Measurements from ENCODE around the gene EXOC3L4. TPM values are rescaled to one million over a fixed set of nuclear protein-coding genes. Genes with fewer than 3 reads are reported as not detected.
A peak's percentile ranks its signal among the peaks of the same experiment; 100 is the strongest.

The EXOC3L4 gene
- total and polyA plus RNA-seq, 4 donors: 24.0 to 77.8 (median 36.7) TPM

DNA sequence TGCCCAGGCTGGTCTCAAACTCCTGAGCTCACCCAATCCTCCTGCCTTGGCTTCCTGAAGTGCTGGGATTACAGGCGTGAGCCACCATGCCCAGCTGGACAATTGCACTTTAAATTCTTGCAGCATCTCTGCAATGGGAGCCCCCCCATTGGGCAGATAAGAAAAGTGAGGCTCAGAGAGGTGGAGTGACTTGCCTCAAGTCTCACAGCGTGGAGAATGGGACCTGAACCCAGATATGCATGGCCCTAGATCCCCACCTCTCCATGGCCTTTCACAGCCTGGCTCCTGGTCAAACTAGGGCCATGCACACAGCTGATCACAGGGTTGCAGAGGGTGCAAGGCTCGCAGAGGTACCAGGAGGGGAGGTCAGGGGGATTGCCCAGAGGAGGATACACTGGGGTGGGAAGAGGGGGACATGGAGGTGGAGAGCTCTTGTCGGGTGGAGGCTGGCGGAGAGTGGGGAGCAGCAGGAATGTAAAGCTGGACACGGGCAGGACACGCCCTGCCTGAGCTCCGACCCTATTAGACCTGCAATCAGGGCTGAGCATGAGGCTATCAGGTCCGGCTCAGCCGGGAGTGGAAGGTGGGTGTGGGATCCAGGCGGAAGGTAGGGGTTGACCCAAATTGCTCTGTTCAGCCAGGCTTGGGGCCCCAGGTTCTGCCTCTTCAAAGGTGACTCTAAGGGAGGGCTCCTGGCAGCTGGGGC is 6.9 kb downstream of the EXOC3L4 start:
- H3K27ac ChIP-seq (ENCODE audit: low read depth in 1 of 2, low read length in 2 of 2): peak overlapping the region in 1 of 2 donors; percentile 14
- H3K9ac ChIP-seq (ENCODE audit: low read depth in 1 of 2, low read length in 2 of 2): no peak overlapping the region
- no peaks in the 10 kb centered on the region for H3K27me3 ChIP-seq (ENCODE audit: control insufficient read depth in 4 of 4, insufficient read depth in 4 of 4, low read length in 3 of 4)

More for the DNA sequence above, 6.9 kb downstream of the EXOC3L4 start:
- 67% methylated on average over 11 of the region's 11 CpGs for WGBS
- Histone ChIP-seq H3K4me1 (ENCODE audit: control insufficient read depth in 4 of 4, insufficient read depth in 4 of 4, low read length in 3 of 4) (peaks cover 32 to 95% (median 74%) of the 10 kb centered on the region in 4 donors), H3K9me3 (ENCODE audit: control insufficient read depth in 4 of 4, low read length in 3 of 4) (no peaks in the 10 kb centered on the region), H3K4me3 (ENCODE audit: low read depth in 1 of 3, low read length in 3 of 3) (peak overlapping the region in 1 of 3 donors; percentile 9), H3K36me3 (ENCODE audit: control insufficient read depth in 4 of 4, insufficient read depth in 3 of 4, low read depth in 1 of 4, low read length in 3 of 4) (no peaks in the 10 kb centered on the region)
- TF ChIP-seq SP1 (IDR thresholded peaks at IDR 0.05) (no peak), JUND (IDR thresholded peaks at IDR 0.05) (no peak), EGR1 (IDR thresholded peaks at IDR 0.05; ENCODE audit: low read depth in 2 of 2) (no peak), RXRA (IDR thresholded peaks at IDR 0.05) (no peak), CTCF (IDR thresholded peaks at IDR 0.05; ENCODE audit: low read depth, low read length, missing input control) (no peak), ZBTB33 (IDR thresholded peaks at IDR 0.05) (no peak), TAF1 (conservative IDR thresholded peaks at IDR 0.05) (no peak), YY1 (IDR thresholded peaks at IDR 0.05) (no peak), MAX (IDR thresholded peaks at IDR 0.05) (no peak), NR2F2 (IDR thresholded peaks at IDR 0.05) (no peak), GABPA (IDR thresholded peaks at IDR 0.05 in 1 of 2, conservative IDR thresholded peaks at IDR 0.05 in 1 of 2) (no peak), ATF3 (IDR thresholded peaks at IDR 0.05) (no peak), REST (IDR thresholded peaks at IDR 0.05) (no peak), RAD21 (IDR thresholded peaks at IDR 0.05) (no peak), HNF4G (IDR thresholded peaks at IDR 0.05) (no peak), HNF4A (conservative IDR thresholded peaks at IDR 0.05) (no peak)
- no peak for DNase-seq (ENCODE audit: low spot score)

All from liver (tissue), 9 donors.